Esophagus (tissue), 2 donors: ENCODE measurements around the gene TIGD1. TPM values are rescaled to one million over a fixed set of nuclear protein-coding genes. Genes with fewer than 3 reads are reported as not detected.
"Not testable (repeated sequence)": the region's sequence is repeated elsewhere in the genome, so short reads cannot be mapped to it uniquely, and the experiment has no call there.

Experiments used
- H3K27ac ChIP-seq, 2 donors: one replicate each; pipeline ENCODE4 v1.5.1; 2013; ENCODE audit warnings: low read depth in 2 of 2, mild to moderate bottlenecking in 2 of 2, inconsistent platforms in 1 of 2, low read length in 1 of 2, moderate library complexity in 1 of 2
- H3K27me3 ChIP-seq, 2 donors: one replicate each; pipeline ENCODE4 v1.6.1; 2013; ENCODE audit warnings: low read length in 2 of 2, control low read depth in 1 of 2, mild to moderate bottlenecking in 1 of 2; ENCODE audit not compliant: insufficient read depth in 2 of 2, control insufficient read depth in 1 of 2
- H3K36me3 ChIP-seq, 2 donors: one replicate each; pipeline ENCODE4 v1.6.1; 2013; ENCODE audit warnings: low read length in 1 of 2; ENCODE audit not compliant: control insufficient read depth in 2 of 2, insufficient read depth in 2 of 2
- H3K4me1 ChIP-seq, 2 donors: one replicate each; pipeline ENCODE4 v1.6.1; 2013; ENCODE audit warnings: low read length in 1 of 2; ENCODE audit not compliant: control insufficient read depth in 2 of 2, insufficient read depth in 2 of 2
- H3K4me3 ChIP-seq, 2 donors: one replicate each; pipeline ENCODE4 v1.5.1; 2013; ENCODE audit warnings: low read length in 2 of 2, mild to moderate bottlenecking in 2 of 2, low read depth in 1 of 2, moderate library complexity in 1 of 2
- H3K9me3 ChIP-seq, 2 donors: one replicate each; pipeline ENCODE4 v1.6.1; 2013; ENCODE audit warnings: mild to moderate bottlenecking in 2 of 2, low read depth in 1 of 2, low read length in 1 of 2, moderate library complexity in 1 of 2; ENCODE audit not compliant: control insufficient read depth in 2 of 2, insufficient read depth in 1 of 2
- WGBS, 2 donors: extraction: QIAGEN DNeasy Blood & Tissue Kit; methylation state at CpG; one replicate each; pipeline ENCODE4 v1.1.7; 2013; 5-methylcytosine and 5-hydroxymethylcytosine counted together
- polyA plus RNA-seq, 2 donors: library from polyadenylated mRNA; stranded (reverse); fragments of 200-250 nt; gene quantifications; one replicate each; pipeline ENCODE4 v1.2.3, GENCODE V29; 2013
- donor health status: healthy with polysubstance abuse.
- donor health status: Bipolar disorder and iron deficiency.

Gene TIGD1
- polyA plus RNA-seq, 2 donors = 1.8 to 4.4 TPM

DNA sequence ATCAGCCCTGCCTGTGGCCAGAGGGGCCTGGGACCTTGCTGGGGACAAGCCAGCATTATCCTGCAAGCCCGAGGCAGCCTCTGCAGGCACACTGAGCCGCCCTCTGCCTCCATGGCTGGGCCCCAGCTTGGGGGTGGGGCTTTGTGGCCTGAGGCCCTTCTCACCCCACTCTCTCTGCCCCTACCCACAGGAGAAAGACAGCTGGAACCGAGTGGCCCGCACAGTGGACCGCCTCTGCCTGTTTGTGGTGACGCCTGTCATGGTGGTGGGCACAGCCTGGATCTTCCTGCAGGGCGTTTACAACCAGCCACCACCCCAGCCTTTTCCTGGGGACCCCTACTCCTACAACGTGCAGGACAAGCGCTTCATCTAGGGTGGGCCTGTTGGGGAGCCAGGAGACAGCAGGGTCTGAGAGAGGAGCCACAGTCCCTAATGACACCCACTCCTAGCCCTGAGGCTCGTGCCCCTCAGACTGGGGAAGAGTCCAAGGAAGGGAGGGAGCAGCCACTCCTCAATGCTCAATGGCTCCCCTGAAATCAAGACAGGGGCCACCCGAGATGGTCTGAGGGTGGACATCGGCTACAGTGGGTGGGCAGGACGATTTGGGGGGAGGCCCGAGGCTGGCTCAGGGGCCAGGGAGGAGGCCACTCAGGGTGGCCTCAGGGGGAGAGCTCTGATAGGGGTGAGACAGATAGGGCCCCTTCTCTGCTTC, 15.3 kb downstream of the TIGD1 start:
- Histone ChIP-seq H3K4me1 (peaks cover 3 to 6% of the 10 kb centered on the region in 2 donors), H3K9me3 (peaks cover 0 to 6% of the 10 kb centered on the region in 2 donors), H3K36me3 (no peaks in the 10 kb centered on the region), H3K27me3 (no peaks in the 10 kb centered on the region), H3K4me3 (no peak overlapping the region), H3K27ac (no peak overlapping the region)
- WGBS, 2 donors = 77% methylated on average over 14 of the region's 14 CpGs

GRCh38 chr2:232533944-232534710, 16.2 kb downstream of the TIGD1 start:
- no peak overlapping the region for H3K4me3 ChIP-seq
- H3K9me3 ChIP-seq = peaks cover 0 to 6% of the 10 kb centered on the region in 2 donors
- no peaks in the 10 kb centered on the region for H3K36me3 ChIP-seq
- H3K27ac ChIP-seq = no peak overlapping the region
- 74 to 77% methylated on average over 13 of the region's 13 CpGs for WGBS, 2 donors
- H3K4me1 ChIP-seq = peaks cover 0 to 2% of the 10 kb centered on the region in 2 donors
- no peaks in the 10 kb centered on the region for H3K27me3 ChIP-seq

DNA sequence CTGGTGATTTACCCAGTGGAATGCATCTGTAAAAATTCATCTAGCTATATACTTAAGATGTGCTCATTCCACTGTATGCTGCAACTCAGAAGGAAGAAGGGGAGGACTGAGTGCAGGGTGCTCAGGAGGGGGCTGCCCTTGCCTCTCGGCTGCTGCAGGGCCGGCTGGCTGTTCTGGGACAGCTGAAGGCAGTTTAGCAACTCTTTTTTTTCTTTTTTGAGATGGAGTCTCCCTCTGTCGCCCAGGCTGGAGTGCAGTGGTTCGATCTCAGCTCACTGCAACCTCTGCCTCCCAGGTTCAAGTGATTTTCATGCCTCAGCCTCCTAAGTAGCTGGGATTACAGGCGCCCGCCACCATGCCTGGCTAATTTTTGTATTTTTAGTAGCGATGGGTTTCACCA, 17.5 kb downstream of the TIGD1 start:
- H3K36me3 ChIP-seq, H3K27me3 ChIP-seq, H3K9me3 ChIP-seq, H3K27ac ChIP-seq, H3K4me1 ChIP-seq, H3K4me3 ChIP-seq: not testable (repeated sequence)
- WGBS, 2 donors = 85 to 89% methylated on average over 7 of the region's 7 CpGs

DNA sequence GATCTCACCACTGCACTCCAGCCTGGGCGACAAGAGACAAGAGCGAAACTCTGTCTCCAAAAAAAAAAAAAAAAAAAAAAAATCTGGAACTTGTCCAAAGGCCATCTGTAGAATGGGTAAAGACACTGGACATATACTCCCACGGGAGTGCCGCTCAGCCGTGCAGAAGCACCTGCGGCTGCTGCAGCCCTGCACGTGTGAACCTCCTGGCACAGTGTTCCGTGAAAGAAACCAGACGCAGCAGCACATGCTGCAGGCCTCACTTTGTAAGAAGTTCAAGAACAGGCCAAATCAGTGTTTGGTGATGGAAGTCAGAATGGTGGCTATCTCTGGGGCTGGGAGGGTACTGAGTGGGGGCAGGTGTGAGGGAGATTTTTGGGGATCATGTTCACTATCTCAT, 17.9 kb downstream of the TIGD1 start:
- Histone ChIP-seq H3K36me3 (no peaks in the 10 kb centered on the region), H3K4me3 (no peak overlapping the region), H3K9me3 (peaks cover 0 to 6% of the 10 kb centered on the region in 2 donors), H3K27ac (no peak overlapping the region), H3K4me1 (no peaks in the 10 kb centered on the region), H3K27me3 (no peaks in the 10 kb centered on the region)
- 64 to 72% methylated on average over 9 of the region's 9 CpGs for WGBS, 2 donors

GRCh38 chr2:232530626-232531260, 19.6 kb downstream of the TIGD1 start:
- H3K9me3 ChIP-seq = peaks cover 0 to 2% of the 10 kb centered on the region in 2 donors
- no peaks in the 10 kb centered on the region for H3K36me3 ChIP-seq
- H3K27ac ChIP-seq = no peak overlapping the region
- 69 to 72% methylated on average over 9 of the region's 9 CpGs for WGBS, 2 donors
- H3K4me3 ChIP-seq = no peak overlapping the region
- no peaks in the 10 kb centered on the region for H3K27me3 ChIP-seq
- H3K4me1 ChIP-seq = no peaks in the 10 kb centered on the region

GRCh38 chr2:232529806-232530547, 20.4 kb downstream of the TIGD1 start:
- Histone ChIP-seq H3K27me3 (no peaks in the 10 kb centered on the region), H3K4me3 (no peak overlapping the region), H3K9me3 (peaks cover 0 to under 1% of the 10 kb centered on the region in 2 donors), H3K27ac (no peak overlapping the region), H3K36me3 (no peaks in the 10 kb centered on the region), H3K4me1 (no peaks in the 10 kb centered on the region)
- 86 to 88% methylated on average over 17 of the region's 17 CpGs for WGBS, 2 donors

- no peak overlapping the region for H3K27ac ChIP-seq
- H3K4me3 ChIP-seq = no peak overlapping the region
- no peaks in the 10 kb centered on the region for H3K9me3 ChIP-seq
- H3K4me1 ChIP-seq = peaks cover 0 to 5% of the 10 kb centered on the region in 2 donors
- no peaks in the 10 kb centered on the region for H3K36me3 ChIP-seq
- peaks cover 0 to 8% of the 10 kb centered on the region in 2 donors for H3K27me3 ChIP-seq
- 74 to 79% methylated on average over 11 of the region's 11 CpGs for WGBS, 2 donors
Measured at GRCh38 chr2:232528746-232529460, 21.5 kb downstream of the TIGD1 start.

DNA sequence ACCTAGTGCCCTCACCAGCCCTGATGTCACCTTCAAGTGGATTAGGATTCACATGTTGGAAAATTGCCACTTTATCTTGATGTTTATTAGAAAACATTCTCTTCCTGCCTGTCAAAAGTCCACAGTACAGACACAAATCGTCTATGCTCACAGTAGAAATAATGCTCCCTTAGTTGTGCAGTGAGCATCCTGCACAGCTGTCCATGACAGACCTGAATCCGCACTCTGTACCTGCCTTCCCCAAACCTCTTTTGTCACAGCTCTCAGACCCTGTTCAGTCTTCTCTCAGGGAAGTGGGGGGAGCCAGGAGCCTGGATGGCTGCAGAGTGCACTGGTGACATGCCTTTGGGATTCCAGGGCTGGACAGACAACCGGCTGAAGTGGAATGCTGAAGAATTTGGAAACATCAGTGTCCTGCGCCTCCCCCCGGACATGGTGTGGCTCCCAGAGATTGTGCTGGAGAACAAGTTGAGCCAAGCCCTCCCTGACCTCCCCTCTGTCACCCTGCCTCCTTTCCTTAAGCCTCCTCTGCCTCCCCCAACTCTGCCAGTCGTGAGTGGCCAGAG, 22.4 kb downstream of the TIGD1 start:
- Histone ChIP-seq H3K4me3 (no peak overlapping the region), H3K9me3 (no peaks in the 10 kb centered on the region), H3K4me1 (peaks cover 3 to 11% of the 10 kb centered on the region in 2 donors), H3K27me3 (peaks cover 0 to 11% of the 10 kb centered on the region in 2 donors), H3K36me3 (no peaks in the 10 kb centered on the region), H3K27ac (no peak overlapping the region)
- 76 to 78% methylated on average over 6 of the region's 6 CpGs for WGBS, 2 donors
